Measurements from ENCODE around the gene PPEF1. TPM values are rescaled to one million over a fixed set of nuclear protein-coding genes. Genes with fewer than 3 reads are reported as not detected.

The PPEF1 gene
- total RNA-seq, 4 donors from 2014 or later = 0.19 TPM; not detected in 3

DNA sequence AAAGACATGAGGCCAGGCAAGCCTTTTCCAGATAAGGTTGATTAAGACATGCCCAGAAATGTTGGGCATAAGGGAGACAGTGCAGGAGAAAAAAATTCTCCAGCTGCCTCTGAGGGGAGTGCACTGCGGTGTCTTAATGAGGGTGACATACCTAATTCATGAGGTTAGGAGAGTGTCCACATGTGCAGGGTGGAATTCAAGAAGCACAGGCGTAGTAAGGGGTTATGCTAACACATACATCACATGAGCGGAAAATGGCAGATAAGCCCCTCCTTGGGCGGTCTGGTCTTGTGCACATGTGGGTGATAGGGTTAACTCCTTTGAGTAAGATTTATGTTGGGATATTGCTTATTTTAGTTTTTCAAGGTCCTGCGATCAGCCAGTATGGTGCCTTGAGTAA is 154.1 kb downstream of the PPEF1 start:
- intact Hi-C loops (cut with DNase I) = no loop called here
- Histone ChIP-seq H3K4me3 (no peak overlapping the region), H3K27me3 (no peaks in the 10 kb centered on the region), H3K36me3 (no peaks in the 10 kb centered on the region), H3K9me3 (no peaks in the 10 kb centered on the region), H3K4me1 (no peaks in the 10 kb centered on the region), H3K27ac (no peak overlapping the region)
- no peak for DNase-seq
- WGBS, 2 donors = 86 to 93% methylated on average over 5 of the region's 5 CpGs
- no peak for TF ChIP-seq POLR2A (IDR thresholded peaks at IDR 0.05)
- TF ChIP-seq, protein P1, sequence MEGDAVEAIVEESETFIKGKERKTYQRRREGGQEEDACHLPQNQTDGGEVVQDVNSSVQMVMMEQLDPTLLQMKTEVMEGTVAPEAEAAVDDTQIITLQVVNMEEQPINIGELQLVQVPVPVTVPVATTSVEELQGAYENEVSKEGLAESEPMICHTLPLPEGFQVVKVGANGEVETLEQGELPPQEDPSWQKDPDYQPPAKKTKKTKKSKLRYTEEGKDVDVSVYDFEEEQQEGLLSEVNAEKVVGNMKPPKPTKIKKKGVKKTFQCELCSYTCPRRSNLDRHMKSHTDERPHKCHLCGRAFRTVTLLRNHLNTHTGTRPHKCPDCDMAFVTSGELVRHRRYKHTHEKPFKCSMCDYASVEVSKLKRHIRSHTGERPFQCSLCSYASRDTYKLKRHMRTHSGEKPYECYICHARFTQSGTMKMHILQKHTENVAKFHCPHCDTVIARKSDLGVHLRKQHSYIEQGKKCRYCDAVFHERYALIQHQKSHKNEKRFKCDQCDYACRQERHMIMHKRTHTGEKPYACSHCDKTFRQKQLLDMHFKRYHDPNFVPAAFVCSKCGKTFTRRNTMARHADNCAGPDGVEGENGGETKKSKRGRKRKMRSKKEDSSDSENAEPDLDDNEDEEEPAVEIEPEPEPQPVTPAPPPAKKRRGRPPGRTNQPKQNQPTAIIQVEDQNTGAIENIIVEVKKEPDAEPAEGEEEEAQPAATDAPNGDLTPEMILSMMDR (IDR thresholded peaks at IDR 0.05) = no peak

DNA sequence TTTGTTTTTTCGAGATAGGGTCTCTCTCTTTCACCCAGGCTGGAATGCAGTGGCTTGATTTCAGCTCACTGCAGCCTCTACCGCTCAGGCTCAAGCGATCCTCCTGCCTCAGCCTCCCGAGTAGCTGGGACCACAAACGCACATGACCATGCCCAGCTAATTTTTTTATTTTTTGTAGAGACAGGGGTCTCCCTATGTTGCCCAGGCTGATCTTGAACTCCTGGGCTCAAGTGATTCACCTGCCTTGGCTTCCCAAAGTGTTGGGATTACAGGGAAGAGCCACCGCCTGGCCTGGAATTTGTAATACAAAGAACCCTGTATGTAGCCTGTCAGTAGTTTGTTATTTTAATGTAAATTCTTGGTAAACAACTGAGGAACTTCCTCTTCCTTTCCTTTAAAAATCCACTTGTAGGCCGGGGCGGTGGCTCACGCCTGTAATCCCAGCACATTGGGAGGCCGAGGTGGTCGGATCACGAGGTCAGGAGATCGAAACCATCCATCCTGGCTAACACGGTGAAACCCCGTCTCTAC is 157.0 kb downstream of the PPEF1 start:
- Histone ChIP-seq H3K27ac (no peak overlapping the region), H3K9me3 (no peaks in the 10 kb centered on the region), H3K4me1 (no peaks in the 10 kb centered on the region), H3K36me3 (no peaks in the 10 kb centered on the region), H3K4me3 (no peak overlapping the region), H3K27me3 (no peaks in the 10 kb centered on the region)
- 81 to 88% methylated on average over 5 to 9 of the region's 15 CpGs for WGBS, 2 donors
- intact Hi-C loops (cut with DNase I) = no loop called here
- TF ChIP-seq, protein P1 (IDR thresholded peaks at IDR 0.05) = no peak
- no peak for TF ChIP-seq POLR2A (IDR thresholded peaks at IDR 0.05)
- no peak for DNase-seq

DNA sequence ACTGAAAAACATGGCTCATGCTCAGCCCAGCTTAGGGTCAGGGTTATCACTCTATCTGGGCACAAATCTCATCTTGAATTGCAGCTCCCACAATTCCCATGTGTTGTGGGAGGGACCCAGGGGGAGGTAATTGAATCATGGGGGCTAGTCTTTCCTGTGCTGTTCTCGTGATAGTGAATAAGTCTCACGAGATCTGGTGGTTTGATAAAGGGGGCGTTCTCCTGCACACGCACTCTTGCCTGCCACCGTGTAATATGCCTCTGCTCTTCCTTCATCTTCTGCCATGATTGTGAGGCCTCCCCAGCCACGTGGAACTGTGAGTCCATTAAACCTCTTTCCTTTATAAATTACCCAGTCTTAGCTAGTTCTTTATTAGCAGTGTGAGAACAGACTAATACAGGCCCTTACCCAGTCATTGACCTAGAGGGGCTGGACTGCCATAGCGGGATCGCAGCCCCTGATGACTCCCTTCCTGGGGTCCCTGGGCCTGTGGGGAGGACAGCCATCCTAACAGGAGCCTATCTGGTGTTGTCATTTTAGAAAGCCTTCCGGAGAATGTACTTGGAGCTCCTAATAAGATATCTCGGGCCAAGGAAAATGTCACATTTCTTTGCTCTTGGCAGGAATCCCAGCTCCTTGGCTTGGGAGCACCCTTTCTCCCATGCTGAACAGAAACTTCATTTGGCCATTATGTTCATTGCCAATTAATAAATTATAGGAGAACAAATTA is 163.9 kb downstream of the PPEF1 start:
- Histone ChIP-seq H3K27me3 (no peaks in the 10 kb centered on the region), H3K9me3 (no peaks in the 10 kb centered on the region), H3K4me1 (peaks cover 0 to 20% (median 6%) of the 10 kb centered on the region in 3 donors), H3K4me3 (no peak overlapping the region), H3K36me3 (no peaks in the 10 kb centered on the region), H3K27ac (peak overlapping the region in 2 of 4 donors; percentile 17 to 44)
- 77 to 81% methylated on average over 6 to 10 of the region's 10 CpGs for WGBS, 2 donors
- no peak for DNase-seq
- no peak for TF ChIP-seq POLR2A (IDR thresholded peaks at IDR 0.05)
- TF ChIP-seq, protein P1 (IDR thresholded peaks at IDR 0.05) = no peak
- intact Hi-C loops (cut with DNase I) = no loop called here

DNA sequence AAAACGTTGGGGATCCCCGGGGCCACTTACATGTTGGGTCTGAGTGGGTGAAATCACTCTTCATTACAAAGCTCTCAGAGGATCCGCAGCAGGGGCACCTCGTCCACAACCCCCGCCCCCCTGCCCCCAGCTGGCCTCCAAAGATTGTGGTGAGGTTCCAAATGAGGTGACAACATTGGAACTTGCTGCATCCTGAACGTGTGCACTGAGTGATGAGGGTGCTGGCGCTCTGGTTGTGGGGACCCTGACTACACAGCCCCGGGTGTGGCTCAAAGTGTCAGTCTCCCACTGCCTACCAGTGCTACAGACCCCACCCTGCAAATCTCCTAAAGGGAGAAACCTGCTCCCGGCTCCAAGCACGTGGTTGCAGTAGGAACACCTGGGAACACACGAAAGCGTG is 164.5 kb downstream of the PPEF1 start:
- no peak overlapping the region for H3K4me3 ChIP-seq
- no peaks in the 10 kb centered on the region for H3K9me3 ChIP-seq
- no peak for TF ChIP-seq POLR2A (IDR thresholded peaks at IDR 0.05)
- TF ChIP-seq, protein P1 (IDR thresholded peaks at IDR 0.05) = no peak
- H3K36me3 ChIP-seq = no peaks in the 10 kb centered on the region
- peaks cover 0 to 20% (median 6%) of the 10 kb centered on the region in 3 donors for H3K4me1 ChIP-seq
- no peak overlapping the region for H3K27ac ChIP-seq
- WGBS, 2 donors = 63 to 84% methylated on average over 3 to 4 of the region's 12 CpGs
- DNase-seq = no peak
- intact Hi-C loops (cut with DNase I) = no loop called here
- H3K27me3 ChIP-seq = no peaks in the 10 kb centered on the region

DNA sequence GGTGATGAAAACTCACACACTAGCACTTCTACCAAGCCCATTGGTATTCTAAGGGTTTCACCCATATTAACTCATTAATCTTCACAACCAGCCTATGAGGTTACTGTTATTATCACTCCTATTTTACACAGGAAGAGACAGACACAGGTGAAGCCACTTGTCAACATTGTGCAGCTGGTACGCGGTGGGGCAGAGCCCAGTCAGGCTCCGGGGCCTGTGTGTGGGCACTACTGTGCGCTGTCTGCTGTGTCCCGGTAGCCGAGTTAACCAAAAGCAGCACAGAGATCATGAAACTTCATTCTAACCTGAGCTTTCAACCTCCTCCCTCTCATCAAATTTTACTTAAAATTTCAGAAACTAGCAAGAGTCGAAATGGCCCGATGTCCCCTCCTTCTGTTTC is 165.2 kb downstream of the PPEF1 start:
- no peaks in the 10 kb centered on the region for H3K27me3 ChIP-seq
- DNase-seq = no peak
- WGBS, 2 donors = 91 to 96% methylated on average over 4 to 8 of the region's 8 CpGs
- no peak overlapping the region for H3K4me3 ChIP-seq
- TF ChIP-seq POLR2A (IDR thresholded peaks at IDR 0.05) = no peak
- TF ChIP-seq, protein P1 (IDR thresholded peaks at IDR 0.05) = no peak
- H3K36me3 ChIP-seq = no peaks in the 10 kb centered on the region
- intact Hi-C loops (cut with DNase I) = no loop called here
- H3K9me3 ChIP-seq = no peaks in the 10 kb centered on the region
- H3K27ac ChIP-seq = peak overlapping the region in 3 of 4 donors; percentile 12 to 69 (median 60)
- H3K4me1 ChIP-seq = peaks cover 0 to 20% (median 6%) of the 10 kb centered on the region in 3 donors
